HG03342 (cell line): ENCODE results near the gene JAG2.

Source experiments
- ATAC-seq: cut with Tn5 transposase; IDR thresholded peaks from one replicate; pipeline ENCODE4 v1.9.1; 2021; ENCODE audit warnings: mild to moderate bottlenecking, moderate library complexity; ENCODE audit not compliant: unreplicated experiment

Gene JAG2

GRCh38 chr14:105204206-105204930 lies 35.8 kb upstream of the JAG2 start:
- ATAC-seq = no peak

DNA sequence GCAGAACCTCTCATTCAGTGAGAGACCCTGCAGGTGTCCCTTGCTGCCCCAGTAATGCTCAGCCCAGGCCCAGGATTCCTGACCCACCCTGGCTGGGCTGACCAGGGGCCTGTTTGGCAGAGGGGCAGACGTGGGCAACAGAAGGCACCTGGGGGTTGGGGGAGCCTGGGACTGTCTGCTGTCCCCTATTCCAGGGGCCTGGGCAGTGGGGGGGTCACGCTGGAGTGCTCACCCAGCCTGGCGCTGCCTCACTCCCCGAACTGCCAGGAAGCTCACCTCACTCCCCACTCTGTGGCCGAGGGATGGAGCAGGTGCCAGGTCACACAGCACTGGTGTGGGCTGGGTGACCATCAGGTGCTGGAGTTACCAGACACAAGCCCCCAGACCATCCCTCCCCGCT lies 35.1 kb upstream of the JAG2 start:
- no peak for ATAC-seq

DNA sequence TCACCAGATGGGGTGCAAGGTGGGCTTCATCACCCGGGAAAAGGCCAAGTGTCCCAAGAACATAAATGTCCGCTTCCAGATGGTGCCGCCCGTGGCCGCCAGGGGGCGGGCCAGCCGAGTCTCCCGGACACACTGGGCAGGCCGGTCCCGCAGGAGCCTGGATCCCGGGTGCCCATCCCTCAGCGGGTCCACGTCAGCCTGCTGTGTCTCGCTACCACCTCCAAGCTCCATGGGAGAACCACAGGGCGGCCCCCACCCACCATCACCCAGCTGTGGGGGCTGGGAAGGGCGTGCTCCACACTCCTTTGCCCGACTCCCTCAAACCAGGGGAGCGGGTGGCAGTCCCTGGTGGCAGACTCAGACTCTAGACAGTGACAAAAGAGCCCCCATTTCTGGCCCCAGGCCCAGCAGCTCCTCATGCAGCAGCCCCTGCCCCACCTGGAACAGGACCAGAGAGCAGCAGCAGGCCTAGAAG lies 34.5 kb upstream of the JAG2 start:
- no peak for ATAC-seq

DNA sequence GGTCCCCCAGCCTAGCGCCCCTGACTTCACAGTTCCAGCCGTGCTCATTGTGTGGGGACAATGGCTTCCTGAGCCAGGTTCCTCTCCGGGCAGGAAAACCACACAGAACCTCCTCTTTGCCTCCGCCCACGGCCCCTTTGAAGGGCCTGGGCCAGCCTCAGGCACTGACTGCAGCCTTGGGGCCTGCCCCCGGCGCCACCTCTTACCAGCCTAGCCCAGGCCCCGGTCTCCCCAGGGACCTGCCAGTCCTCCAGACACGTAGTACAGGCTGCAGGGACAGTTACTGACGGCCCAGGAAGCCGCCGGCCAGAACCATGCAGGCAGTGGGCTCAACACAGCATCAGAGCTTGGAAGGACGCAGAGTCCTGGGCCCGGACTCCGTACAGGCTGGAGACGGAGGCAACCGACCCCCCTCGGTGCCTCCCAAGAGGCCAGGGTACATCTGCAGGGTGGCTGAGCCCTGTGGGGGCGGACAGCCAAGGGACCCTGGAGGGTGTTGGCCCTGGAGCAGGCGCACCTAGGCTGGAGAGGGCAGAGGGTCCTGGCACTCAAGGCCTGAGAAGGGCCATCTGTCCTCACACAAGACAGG lies 33.4 kb upstream of the JAG2 start:
- ATAC-seq = no peak

DNA sequence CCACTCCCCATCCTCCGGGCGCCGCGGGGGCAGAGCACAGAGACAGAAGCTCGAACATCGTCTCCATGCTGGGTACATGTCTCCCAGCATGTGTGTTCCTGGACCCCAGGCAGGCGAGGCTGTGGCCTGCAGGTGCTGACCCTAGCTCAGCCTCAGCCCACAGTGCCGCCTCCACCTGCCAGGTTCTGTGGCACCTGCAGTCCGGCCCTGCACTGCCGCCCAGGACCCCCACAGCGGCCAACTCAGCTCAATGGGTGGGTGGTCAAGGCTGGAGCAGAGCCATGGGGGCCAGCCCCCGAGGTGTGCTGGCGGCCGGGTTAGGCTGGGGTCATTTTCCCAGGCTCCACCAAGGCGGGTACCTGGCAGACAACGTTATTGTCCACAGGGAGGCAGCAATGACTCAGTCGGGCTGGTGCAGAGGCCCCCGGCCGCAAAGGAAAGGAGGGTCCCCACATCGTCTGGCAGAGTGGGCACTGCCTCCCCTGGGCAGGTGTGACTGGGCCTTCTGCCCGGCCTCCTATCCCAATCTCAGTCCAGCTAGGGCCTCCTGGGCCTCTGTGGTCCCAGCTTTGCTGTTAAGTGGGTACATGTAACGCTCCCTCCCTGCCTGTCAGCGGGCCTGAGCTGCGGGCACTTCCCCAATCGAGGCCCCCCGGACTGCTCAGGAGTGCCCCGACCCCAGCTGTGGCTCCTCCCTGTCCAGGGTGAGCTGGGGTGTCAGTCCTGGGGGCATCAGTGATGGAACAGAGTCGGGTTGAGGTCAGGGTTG lies 32.8 kb upstream of the JAG2 start:
- no peak for ATAC-seq

DNA sequence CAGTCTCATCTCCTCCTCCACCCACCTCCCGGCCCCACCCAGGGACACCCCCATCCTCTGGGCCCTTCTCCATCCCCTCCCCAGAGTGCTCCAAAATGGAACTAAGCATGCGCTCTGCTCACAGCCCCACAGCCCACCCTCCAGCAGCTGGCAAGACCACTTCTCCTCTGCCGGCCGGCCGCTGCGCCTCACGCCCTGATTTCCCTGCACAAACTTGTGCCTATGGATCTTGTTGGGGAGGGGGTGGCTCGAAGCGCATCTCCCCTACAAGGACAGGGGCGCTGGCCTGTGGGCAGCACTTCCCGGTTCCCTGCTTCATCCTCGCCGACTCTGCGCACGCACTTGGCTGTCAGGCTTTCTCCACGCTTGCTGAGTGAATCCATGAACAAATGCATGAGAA lies 32.1 kb upstream of the JAG2 start:
- no peak for ATAC-seq

DNA sequence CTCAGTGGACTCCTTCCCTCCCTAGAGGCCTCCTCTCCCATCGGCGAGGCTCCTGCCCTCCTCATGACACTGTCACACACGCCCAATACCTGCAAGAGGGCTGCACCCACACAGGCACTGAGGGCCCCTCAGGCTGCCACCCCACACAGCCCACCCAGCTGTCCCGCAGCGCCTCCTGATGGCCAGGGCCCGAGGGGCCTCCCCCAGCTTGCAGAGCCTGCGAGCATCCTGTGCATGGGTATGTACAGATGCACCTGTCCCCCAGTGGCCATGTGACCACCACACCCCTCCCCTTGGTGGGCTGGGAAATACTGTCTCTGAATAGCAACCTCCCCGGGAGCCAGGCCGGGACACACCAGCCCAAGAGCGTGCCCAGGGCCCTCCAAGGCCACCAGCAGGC lies 31.5 kb upstream of the JAG2 start:
- ATAC-seq = no peak

DNA sequence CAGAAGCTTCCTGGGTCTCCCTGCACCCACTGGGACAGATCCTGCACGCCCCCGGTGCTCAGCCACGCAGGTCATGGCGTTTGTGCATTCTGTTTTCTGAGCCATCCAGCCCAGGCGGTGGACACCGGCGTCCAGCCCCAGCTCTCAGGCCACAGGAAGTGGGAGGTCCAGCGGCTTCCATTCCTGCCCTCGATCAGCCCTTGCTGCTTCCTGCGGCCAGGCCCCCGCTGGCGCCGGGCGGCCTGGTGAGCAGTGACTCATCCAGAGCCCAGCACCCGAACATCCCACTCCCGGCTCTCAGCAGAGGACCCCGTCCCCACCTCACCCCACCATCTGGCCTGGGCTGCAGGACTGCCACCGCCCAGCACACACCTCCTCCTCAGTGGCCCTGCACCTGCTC lies 30.5 kb upstream of the JAG2 start:
- no peak for ATAC-seq

GRCh38 chr14:105198588-105198987 lies 30.0 kb upstream of the JAG2 start:
- ATAC-seq = no peak

GRCh38 chr14:105197211-105197641 lies 28.6 kb upstream of the JAG2 start:
- no peak for ATAC-seq

- no peak for ATAC-seq
Measured at GRCh38 chr14:105196265-105196960, 27.8 kb upstream of the JAG2 start.

DNA sequence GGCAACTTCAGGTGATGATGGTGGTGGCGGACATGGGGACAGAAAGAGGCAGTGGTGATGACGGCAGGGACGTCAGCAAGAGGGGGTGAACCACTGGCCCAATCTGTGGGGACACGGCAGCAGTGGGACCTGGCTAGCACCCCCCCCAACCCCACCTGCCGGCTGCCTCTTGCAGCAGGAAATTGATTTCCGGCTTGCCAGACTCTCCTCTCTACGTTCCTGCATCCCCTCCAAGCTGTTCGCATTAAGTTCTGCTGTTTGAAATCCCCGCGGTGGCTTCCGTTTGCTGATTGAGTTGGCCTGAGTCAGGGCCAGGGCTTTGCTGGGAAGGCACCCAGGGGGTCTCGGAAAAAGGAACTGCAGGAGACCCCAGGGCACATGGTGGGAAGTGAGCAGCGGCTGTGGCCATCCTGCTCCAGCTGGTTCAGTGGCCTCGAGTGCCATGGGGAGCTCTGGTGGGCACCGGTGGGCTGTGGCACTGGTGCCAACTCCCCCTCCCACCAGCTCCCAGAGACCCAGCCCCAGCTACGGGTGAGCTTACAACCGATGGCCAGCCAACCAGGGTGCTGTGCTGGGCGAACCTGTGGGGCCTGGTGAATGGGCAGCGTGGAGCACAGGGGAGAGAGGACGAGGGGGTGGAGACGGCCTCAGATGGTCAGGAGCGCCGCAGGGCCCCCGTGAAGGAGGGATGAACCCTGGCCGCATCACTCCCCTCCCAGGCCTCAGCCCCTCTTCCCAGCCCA lies 27.1 kb upstream of the JAG2 start:
- ATAC-seq = no peak

- ATAC-seq = no peak
Measured at GRCh38 chr14:105195051-105195450, 26.5 kb upstream of the JAG2 start.

- ATAC-seq = no peak
Measured at GRCh38 chr14:105193916-105194782, 25.6 kb upstream of the JAG2 start.

DNA sequence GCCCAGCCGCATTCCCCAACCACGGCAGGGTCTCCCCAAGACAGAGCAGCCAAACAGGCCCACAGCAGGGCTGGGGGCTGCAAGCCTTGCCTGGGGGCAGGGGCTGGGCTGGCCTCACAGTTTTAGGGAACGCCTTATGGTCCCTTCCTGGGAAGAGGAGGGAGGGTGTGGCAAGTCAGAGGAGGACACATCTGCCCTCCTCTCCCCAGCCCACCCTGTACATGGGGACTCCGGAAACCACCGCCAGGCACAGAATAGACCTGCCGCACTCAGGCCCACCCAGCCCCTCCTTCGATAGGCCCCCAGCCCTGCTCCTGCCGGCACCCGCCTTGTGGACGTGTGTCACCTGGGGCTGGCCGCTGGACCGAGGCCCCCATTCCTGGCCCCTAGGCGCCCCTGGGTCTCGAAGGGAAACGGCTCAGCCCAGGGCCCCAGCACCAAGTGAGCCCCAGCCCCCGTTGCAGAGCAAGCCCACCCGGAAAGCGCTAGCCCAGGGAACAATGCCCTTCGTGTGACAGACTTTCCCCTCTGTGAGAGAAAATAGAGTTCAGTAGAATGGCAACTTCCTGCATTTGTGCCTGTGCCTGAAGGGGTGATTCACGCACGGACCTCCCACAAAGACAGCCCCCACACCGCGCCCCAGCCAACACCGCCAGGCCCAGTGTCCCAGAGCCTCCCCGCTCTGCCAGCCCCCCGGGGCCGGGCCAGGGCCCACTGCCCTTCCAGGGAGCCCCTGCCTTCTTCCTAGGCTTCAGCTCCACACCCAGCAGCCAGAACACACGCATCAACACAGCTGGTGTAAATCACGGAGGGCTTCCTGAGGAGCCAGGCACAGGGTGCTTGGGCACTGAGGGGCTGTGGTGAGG lies 24.5 kb upstream of the JAG2 start:
- no peak for ATAC-seq

GRCh38 chr14:105187935-105188524 lies 19.5 kb upstream of the JAG2 start:
- no peak for ATAC-seq

- no peak for ATAC-seq
Measured at GRCh38 chr14:105187116-105187515, 18.5 kb upstream of the JAG2 start.

- ATAC-seq = no peak
Measured at GRCh38 chr14:105185973-105186372, 17.4 kb upstream of the JAG2 start.
